HG02763 (cell line): ENCODE results near the gene LRRC18.

Experiments
- ATAC-seq: cut with Tn5 transposase; IDR thresholded peaks from one replicate; pipeline ENCODE4 v1.9.1; 2021; ENCODE audit warnings: mild to moderate bottlenecking, moderate library complexity; ENCODE audit not compliant: unreplicated experiment

Gene LRRC18

DNA sequence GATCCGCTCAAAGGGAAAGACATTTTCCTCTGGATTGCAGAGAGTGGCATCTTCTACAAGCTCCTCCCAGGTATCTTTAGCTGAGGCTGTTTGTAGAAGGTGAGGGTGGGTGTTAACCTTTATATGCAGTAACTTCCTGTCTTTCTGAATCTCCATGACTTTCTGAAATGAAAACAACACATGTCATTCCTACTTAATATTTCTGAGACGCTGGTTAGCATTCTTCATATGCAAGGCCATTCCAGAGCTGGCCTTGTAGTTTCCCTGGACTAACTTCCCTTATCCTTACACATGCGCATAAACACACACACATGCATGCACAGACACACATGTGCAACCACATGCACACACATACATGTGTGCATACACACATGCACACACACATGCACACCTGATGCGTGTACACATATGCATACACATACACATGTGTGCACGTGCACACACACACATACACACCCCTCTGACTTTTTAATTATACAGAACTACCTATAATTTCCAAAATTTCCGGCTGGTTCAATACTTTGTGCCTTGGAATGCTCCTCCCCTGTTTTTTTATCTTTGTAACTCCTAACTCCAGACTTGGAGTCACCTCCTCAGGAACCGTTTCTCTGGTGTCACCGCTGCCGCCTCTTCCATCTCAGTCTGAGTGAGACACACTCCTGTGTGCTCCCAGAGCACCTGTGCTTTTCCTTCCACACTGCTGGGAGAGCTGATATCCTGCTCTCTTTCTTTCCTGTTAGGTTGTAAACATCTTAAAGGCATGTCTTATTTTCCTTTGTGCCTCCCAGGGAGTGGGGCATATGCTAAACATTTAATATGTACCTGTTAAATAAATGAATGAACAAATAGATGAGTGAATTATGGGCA is 55.2 kb downstream of the LRRC18 start:
- no peak for ATAC-seq

DNA sequence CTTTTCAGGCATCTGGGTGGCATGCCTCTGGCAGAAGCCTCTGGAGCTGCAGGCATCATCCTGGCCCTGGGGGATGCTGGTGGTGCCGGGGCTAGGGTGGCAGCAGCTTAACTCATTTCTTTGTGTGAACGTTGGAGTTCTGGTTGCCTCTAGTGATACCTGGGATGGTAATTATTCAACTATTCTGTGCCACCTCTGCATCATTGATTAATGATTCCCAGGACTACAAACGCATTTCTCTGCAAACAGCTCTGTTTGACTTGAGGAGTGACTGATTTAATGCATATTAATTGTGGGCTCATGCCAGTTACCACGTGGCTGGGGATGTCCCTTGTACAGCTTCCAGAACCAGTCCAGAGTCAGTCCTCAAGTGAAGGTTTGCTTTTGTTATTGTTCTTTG is 55.9 kb downstream of the LRRC18 start:
- no peak for ATAC-seq

DNA sequence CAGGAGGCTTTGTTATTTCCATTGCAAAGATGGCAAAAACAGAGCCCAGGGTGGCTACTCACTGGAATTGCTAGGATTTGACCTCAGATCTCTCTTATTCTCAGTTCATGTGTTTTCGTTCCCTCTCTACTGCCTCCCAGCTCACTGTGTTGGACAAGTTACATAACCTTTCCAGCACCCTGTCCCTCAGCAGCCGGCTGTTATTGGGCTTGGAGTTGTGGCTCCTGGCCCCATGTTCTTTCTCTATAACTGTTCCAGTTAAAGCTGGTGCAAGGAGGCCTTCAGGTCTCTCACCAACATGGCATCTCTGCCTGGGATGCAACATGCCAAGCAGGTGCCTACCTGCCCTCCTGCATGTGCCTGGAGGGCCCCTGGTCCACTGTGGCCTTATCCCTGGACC is 56.8 kb downstream of the LRRC18 start:
- ATAC-seq, result no peak

DNA sequence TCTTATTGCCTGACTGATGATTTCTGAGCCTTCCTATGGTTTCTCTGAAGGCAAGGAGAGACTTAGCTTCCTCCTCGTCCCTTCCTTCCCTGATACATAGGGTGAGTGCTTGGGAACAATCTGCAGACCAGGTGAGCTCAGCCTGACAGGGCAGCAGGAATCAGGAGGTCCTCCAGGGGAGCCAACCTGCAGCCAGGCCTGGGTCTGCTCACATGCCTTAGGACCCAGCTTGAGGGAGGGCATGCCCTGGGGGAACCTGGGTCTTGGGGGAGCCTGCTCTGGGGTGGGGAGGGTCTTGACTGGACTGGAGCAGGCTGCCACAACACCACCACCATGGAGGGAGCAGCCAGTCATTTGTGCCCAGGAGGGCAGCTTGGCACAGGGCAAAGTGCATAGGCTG is 57.7 kb downstream of the LRRC18 start:
- no peak for ATAC-seq

DNA sequence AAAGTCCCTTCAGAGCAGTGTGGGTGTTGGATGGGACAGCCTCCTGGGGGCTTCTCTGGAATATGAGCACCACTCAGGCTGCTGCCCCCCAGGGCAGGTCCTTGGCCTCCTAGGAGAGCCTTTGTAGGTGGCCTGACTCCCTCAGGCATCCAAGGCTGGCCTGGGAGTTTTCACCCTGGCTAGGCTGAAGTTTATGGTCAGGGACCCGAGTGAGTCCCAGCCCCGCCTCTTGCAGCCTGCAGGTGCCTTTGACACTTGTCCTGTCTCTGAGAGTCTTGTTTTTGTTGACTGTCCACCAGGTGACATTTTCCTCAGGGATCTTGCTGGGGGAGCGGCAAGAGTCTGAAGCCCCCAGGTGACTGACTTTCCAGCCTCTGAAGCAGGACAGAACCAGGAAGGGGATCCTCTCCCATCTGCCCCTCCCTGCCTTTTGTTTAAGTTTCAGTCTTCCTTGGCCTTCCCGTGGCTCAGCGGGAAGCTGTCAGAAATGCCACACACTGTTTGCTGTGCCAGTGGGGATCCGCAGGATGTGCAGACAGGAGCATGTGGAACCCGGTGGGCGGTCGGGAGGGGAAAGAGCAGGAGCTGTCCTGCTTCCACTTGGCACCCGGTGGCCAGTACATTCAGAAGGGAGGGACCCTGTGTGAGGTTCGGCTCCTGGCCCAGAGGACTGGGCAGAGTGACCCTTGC is 59.5 kb downstream of the LRRC18 start:
- no peak for ATAC-seq

DNA sequence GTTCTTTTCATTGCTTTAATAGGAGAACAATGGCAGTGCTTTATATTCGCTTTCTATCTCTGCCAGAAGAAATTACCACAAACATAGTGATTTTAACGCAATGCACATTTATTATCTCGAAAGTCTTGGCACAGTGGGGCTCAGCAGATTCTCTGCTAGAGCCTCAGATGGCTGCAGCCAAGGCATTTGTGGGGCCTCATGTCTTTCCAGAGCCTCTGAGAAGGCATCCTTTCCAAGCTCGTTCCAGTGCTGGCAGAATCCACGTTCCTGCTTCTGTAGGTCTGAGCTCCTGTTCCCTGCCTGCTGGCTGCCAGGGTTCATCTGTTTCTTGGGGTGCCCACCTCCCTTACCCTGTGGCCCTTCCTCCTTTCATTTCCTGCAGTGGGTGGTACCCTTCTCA is 60.2 kb downstream of the LRRC18 start:
- ATAC-seq, result no peak

DNA sequence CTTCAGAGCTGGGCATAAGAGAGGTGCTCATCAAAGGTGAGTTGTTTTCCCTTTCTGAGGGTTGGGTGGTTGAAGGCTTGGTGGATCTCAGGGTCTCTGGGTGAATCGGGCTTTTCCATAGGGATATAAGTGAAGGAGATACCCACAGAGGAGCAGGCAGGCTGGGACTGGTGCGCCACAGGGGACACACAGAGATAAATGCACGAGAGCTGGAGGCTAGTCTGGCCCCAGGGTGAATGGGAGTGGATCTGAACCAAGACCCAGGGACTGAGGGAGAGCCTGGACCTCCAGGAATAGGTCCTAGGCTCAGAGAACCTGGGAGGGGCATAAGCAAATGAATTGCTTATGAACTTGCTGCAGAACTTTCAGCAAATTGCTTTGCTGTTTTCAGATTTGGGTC is 61.5 kb downstream of the LRRC18 start:
- ATAC-seq, result no peak

DNA sequence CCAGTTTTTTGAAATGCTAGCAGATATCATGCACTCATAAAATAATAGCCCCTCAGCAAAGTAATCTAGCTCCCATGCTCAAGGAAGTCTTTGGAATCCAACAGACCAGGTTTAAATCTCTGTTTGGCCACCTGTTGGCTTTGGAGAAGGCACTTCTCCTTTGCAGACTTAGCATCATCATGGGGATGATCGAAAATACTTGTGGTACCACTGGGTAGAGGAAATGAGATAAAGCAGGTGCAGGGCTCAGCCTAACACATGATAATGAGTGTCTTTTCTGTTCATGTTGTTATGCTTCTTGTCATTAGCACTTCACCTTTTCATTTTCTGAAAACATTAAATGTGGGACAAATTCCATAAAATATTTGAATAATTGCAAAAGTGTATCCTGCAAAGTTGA is 67.4 kb downstream of the LRRC18 start:
- ATAC-seq, result no peak
